HuH-7.5 (cell line): ENCODE measurements around the gene KRTAP2-3.

Source experiments
- DNase-seq: peaks from one replicate; pipeline ENCODE4 v3.0.0; 2011; ENCODE audit warnings: low spot score

Gene KRTAP2-3

GRCh38 chr17:41029633-41030245 is 30.2 kb downstream of the KRTAP2-3 start, which contains the start of gene KRTAP1-4:
TSS of gene KRTAP1-4 (minus strand) at chr17:41030195. CDS start at chr17:41030078, 117 bp downstream.
- no peak for DNase-seq

DNA sequence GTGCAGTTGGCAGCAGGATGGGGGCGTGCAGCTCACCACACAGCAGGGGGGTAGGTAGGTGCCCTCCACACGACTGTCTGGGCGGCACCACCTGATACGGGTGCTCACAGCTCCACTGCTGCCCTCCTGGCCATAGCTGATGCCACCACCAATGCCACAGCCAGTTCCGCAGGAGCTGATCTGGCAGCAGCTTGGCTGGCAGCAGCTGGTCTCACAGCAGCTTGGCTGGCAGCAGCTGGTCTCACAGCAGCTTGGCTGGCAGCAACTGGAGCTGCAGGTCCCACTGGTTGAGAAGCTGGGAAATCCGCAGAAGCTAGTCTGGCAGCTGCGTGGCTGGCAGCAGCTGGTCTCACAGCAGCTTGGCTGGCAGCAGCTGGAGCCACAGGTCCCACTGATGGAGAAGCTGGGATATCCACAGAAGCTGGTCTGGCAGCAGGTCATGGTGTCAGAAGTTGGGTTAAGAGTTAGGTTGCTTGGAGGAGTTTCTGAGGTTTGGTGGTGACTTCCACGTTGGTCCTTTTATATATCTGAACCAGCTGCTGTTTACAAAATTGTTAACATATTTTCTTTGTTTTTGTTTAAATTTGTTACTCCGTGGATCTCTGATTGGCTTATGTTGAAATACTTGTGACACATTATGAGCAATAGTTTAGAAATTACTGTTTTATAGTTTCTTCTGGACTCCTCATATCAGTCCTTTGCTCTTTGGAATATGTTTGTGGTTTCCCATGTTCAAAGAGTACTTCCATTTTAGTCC is 33.0 kb downstream of the KRTAP2-3 start, which contains the start of gene KRTAP1-5:
Gene KRTAP1-5 (minus strand): TSS at position 494 of the 757 bp plus-strand sequence. CDS start 53 bp downstream, at position 441.
- DNase-seq: no peak

- no peak for DNase-seq
These were observed 35.2 kb downstream of the KRTAP2-3 start for GRCh38 chr17:41024697-41025096.

- no peak for DNase-seq
These were observed 39.6 kb downstream of the KRTAP2-3 start for GRCh38 chr17:41020336-41020735.

- no peak for DNase-seq
These were observed 40.5 kb downstream of the KRTAP2-3 start for GRCh38 chr17:41019415-41019814.

DNA sequence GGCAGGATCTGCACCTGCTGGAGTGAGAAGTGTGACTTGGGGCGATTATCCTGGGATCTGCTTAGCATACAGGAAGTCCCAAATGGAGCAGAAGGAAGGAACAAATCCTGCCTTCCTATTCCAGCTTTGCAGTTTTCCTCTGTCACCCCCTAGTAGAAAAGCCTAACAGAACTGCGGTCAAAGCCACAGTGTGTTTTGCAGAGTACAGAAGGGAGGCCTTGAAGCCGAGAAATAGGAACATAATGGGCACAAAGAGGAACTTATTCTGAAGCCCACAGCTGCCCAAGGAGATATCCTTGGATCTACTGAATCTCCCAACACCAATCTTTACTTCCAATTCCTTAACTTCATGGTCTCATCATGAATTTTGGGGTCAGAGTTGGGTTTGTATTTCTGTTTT is 41.4 kb downstream of the KRTAP2-3 start:
- DNase-seq: no peak

GRCh38 chr17:41016578-41017215 is 43.2 kb downstream of the KRTAP2-3 start:
- no peak for DNase-seq

- no peak for DNase-seq
These were observed 44.5 kb downstream of the KRTAP2-3 start for GRCh38 chr17:41015454-41015853.

DNA sequence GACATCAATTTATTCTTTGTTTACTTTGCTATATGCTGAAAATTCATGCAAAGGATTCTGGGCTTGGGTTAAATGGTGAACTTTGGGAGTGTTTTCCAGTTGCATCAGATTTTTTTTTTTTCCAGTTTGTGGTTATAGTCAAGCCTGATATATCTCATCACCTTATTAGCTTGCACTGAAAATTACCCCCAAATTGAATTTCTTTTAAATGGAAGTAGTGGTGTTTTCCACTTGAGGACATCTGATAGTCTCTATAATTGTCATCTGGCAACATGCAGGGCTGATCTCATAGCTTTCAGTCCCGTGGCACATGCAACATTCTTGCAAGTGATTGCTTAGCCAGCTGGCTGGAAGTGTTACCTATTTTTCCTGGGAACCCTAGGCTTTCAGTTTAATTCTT is 46.3 kb downstream of the KRTAP2-3 start:
- DNase-seq: no peak

- no peak for DNase-seq
These were observed 46.7 kb downstream of the KRTAP2-3 start for GRCh38 chr17:41013181-41013580.

DNA sequence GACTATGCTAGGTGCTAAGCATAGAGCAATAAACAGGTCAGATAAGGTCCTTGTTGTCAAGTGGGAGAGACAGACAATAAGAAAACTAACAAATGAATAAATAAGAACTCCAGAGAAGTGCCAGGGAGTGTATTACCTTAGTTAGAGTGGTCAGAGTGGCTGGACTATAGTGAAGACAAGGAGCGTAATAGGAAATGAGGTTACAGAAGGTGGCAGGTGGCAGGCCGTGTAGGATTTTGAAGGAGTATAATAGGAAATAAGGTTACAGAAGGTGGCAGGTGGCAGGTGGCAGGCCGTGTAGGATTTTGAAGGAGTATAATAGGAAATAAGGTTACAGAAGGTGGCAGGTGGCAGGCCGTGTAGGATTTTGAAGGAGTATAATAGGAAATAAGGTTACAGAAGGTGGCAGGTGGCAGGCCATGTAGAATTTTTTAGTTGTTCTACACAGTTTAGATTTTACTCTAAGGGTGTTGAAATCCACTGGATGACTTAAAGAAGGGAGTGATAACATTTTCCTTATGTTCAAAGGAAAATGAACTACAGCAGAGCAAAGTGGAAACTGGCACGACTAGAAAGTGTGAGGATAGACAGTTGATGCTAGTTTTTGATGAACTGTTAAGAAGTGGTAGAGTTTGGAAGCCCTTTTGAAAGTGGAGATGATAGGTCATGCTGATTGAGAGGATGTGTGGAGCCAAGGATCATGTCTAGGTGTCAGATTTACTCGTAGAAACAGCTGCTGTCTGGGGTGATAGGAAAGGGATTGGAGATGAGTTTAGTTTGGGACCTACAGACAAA is 47.4 kb downstream of the KRTAP2-3 start:
- DNase-seq: no peak

- no peak for DNase-seq
These were observed 49.5 kb downstream of the KRTAP2-3 start for GRCh38 chr17:41010441-41010840.

DNA sequence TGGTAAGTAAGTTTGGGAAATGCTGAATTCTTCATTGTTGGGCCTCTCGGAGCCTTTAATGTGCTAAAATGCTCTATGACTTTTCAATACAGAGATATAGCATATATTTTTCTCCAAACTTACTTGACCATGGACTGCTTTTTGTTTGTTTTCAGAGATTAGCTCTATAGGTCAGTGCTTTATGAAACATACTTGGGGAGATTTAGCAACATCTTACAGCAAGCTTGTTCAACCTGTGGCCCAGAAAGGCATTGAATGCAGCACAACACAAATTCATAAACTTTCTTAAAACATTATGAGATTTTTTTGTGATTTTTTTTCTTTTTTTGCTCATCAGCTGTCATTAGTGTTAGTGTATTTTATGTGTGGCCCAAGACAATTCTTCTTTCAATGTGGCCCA is 50.0 kb downstream of the KRTAP2-3 start:
- no peak for DNase-seq

DNA sequence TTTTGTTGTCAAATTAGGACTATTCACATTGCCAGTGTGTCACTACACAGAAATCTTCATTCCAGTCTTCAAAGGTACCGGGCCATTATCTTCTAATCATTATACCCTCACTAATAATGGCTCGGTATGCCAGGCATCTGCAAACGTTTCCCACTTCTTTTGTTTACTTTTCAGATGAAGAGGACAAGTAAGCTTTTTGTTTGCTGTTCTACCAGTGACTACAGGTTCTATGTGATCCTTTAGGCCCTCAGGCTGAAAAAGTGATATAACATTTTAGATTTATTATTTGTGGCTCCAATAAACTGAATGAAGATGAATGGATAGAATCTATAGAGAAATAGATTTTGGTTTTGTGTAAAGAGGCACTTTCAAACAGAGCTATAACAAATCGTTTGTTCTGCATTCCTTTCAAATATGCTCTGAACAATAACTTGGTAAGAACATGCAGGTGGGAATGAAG is 50.6 kb downstream of the KRTAP2-3 start:
- DNase-seq: peak; percentile 8
